ENCODE results near the gene ZBTB7A.

The ZBTB7A gene

GRCh38 chr19:4066682-4067395 is at the start of gene ZBTB7A:
Gene ZBTB7A, minus strand, starts transcription at chr19:4066899. Its CDS starts 11,667 bp downstream, at chr19:4055232.
- peak; percentile 68 for DNase-seq (ENCODE audit: low spot score)

DNA sequence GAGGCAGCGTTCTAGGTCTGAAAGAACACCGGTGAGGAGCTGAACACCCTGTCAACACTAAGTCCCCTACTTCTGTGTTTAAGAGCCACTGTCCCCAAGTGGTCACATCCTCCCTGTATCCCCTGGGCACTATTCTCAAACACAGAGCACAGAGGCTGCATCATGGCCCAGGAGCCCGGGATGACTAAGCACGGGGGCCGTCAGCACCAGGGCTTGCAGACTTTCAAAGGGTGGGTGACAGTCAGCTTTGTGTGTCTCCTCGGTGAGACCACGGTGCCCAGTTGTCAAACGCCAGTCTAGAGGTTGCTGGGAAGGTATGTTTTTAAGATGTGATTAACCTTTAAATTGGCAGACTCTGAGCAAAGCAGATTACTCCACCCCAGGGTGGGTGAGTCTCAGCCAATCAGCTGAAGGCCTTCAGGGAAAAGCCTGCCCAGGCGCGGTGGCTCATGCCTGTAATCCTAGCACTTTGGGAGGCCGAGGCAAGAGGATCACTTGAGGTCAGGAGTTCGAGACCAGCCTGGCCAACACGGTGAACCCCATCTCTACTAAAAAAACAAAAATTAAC is 49.2 kb upstream of the ZBTB7A start:
- DNase-seq (ENCODE audit: low spot score): no peak

DNA sequence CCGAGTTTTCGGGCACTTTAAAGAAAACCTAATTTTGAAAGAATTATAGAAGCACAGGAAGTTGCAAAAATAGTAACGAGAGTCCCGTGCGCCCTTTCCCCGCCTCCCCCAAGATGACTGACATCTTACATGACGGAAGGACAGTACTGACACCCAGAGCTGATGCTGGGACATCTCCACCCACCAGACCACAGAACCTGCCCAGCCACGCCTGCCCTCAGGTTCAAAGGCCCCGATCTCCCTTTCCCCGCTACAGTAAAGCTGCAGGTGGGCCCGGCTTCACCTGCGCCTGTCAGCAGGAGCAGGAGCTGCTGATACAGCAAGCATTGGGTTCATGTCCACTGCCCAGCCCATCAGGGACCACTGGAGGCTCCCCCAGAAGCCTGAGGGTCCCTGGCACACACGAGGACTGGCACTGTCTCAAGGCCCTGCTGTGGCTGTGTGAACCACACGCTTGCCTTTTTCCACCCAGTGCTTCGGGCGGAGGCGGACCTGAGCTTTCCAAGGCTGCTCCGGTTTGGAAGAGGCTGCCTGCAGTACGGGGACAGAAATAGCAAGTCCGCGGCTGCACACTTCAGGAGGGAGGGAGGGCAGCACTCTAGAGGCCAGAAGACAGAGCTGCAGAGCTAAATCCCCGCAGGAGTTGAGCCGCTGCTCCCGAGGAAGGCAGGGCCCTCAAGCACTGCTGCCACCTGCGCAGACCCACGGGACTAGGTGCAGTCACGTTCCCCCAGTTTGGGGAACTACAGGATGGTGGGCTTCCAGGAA is 48.5 kb upstream of the ZBTB7A start:
- no peak for DNase-seq (ENCODE audit: low spot score)

DNA sequence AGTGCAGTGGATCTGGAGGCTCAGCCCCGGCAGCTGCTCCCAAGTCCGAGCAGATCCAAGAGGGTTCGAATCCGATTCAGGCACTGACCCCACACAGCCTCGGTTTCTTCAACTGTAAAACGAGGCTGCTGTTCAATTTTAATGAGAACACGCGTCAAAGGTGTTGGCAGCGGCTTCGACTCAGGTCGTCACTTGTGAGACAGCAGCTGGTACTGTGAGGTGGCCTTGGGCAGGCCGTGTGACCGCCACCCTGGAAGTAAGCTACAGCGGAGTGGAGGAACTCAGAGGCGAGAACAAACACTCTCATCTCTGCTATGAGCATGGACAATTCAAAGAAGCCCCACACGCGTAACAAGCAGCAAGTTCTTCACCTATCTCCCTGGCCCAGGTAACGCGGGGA is 47.5 kb upstream of the ZBTB7A start:
- no peak for DNase-seq (ENCODE audit: low spot score)

DNA sequence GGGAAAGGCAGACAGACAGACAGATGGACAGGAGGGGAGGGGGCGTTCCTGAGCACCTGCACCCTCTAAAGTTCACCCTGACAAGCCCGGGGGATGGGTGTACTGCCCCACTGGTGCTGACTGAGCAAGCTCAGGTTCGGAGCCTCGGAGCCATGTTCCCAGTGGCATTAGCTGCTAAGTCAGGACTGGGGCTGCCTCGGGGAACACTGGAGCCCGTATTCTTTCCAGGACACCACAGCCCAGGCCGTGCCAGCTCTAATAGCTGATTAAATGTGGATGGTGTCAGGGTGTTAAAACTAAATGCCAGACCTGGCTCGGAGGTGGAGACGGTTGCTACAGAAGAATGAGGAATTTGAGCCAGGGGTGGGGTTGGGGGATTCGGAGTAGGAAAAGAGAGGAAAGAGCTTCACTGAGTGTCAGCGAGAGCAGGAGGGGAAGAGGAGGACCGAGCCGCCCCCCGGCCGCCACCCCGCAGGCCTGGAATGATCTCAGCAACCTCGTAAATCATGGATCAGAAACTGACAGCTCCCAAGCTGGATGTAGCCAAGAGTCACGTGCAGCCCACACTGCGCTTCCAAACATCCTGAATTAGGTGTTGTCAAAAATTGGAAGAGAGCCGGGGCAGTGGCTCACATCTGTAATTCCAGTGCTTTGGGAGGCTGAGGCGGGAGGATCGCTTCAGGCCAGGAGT is 46.8 kb upstream of the ZBTB7A start:
- no peak for DNase-seq (ENCODE audit: low spot score)

DNA sequence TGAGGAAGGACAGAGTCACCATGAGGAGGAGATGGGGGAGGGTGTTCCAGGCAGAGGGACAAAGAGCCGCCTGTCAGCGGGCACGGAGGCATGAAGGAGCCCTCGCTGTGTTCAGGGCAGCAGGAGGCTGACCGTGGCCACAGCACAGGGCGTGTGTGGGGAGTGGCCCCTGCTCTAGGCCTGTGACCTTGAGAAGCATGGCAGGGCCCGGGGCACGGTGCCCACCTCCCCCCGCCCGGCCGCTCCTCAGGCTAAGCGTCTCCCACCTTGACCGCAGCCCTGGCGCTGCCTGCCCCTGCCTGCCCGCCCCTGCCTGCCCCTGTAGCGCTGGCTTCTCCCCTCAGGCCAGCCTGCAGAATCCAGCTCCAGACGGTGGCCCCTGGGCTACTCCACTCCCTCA is 45.7 kb upstream of the ZBTB7A start:
- no peak for DNase-seq (ENCODE audit: low spot score)

DNA sequence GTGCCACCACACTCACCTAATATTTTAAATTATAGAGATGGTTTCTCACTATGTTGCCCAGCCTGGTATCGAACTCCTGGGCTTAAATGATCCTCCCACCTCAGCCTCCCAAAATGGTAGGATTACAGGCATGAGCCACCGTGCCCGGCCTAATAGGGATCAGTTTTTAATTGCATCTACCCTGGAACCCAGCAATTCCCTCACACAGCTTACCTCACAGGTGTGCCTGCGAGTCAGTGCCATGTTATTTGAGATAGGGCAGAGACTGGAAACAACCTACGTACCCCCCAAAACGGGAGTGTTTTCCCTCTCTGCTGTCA is 42.9 kb upstream of the ZBTB7A start:
- no peak for DNase-seq (ENCODE audit: low spot score)

DNA sequence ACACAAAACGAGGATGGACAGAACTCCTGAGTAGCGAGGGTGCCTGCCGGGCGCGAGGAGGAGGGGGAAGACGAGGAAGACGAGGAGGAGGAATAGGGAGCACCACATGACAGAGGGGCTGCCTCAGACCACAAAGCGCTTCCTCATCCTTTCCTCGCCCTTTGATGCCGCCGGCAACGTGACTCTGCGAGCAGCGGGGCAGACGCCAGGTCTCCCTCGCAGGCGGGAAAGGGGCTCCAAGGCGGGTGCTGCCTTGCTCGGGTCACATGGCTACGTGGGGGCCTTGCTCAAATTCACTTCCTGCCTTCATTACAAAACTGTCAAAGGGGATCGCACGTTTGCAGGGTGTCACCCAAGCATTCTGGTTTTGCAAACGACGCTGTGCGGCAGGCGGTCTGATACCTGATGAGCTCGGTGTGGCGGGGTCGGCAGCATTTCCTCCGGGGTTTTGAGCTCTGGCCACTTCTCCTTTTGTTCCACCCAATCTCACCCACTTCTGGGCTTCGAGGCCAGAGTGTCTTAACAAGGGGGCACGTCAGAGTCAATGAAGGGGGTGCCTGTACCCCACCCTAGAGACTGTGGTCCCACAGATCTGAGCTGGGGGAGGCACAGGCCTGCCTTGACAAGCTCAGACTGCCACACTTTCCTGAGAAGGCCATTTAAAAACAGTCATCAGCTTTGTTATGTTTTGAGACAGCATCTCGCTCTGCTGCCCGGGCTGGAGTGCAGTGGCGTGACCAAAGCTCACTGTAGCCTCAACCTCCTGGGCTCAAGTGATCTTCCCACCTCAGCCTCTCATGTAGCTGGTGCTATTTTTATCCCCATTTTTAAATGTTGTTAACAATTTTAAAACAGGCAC is 42.3 kb upstream of the ZBTB7A start:
- no peak for DNase-seq (ENCODE audit: low spot score)

DNA sequence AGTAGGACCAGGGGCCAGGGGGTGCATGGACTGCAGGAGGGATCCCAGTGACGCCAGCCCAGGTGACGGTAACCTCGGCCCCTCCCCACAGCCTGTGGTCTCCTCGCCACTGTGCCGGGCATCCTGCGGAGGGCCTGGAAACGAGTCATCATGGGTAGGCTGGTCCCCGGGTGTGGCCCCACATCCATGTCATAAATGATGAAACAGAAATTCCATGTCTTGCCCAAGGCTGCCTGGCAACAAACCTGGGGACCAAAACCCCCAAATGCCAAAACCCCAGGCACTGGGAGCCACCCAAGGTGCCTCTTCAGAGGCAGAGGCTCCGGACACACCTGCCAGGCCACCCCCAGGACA is 36.4 kb upstream of the ZBTB7A start:
- no peak for DNase-seq (ENCODE audit: low spot score)

DNA sequence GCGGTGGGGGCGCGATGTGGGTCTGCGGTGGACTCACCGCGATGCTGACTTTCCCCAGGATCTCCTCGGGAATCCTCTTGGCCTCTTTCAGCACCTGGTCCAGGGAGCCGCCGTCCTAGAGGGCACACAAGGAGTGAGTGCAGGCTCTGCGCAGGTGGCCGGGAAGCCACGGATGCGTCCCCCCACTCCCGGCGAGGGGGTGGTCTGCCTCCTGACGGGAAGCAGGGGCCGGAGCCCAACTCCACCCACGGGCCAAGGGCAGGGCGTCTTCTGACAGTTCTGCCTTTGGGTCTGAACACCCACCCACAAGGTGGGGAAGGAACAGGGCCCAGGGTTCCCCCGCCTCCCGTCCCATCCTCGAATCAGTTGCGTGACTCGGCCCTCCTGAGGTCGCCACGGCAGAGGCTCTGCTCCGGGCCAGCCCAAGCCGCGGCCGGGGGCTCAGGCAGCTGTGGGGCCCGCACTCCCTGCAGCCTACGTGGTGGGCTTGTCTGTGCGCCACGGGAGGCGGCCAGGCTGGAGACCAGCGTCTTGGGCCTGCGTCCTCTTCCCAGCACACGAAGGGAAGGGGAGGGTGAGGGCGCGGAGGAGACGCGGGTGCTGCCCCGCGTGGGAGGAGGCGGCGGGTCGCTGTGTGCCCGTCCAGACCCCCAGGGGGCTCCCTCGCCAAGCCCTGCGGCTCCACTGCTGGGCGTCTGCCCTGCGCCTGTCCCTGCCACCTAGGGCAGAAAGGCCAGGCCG is 35.8 kb upstream of the ZBTB7A start:
- DNase-seq (ENCODE audit: low spot score): no peak

DNA sequence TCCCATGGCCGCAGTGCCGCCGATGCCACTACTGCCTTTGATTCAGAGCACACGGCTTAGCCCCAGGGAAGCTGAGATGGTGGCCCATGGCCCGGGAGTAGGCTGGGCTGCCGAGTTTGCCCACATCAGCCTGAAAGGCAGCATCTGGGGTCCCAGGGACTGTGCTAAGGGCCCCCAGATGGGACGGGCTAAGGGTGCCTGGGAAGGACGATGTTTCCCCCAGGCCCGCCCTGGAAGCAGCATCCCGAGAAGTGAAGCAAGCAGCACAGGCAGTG is 34.7 kb upstream of the ZBTB7A start:
- no peak for DNase-seq (ENCODE audit: low spot score)

DNA sequence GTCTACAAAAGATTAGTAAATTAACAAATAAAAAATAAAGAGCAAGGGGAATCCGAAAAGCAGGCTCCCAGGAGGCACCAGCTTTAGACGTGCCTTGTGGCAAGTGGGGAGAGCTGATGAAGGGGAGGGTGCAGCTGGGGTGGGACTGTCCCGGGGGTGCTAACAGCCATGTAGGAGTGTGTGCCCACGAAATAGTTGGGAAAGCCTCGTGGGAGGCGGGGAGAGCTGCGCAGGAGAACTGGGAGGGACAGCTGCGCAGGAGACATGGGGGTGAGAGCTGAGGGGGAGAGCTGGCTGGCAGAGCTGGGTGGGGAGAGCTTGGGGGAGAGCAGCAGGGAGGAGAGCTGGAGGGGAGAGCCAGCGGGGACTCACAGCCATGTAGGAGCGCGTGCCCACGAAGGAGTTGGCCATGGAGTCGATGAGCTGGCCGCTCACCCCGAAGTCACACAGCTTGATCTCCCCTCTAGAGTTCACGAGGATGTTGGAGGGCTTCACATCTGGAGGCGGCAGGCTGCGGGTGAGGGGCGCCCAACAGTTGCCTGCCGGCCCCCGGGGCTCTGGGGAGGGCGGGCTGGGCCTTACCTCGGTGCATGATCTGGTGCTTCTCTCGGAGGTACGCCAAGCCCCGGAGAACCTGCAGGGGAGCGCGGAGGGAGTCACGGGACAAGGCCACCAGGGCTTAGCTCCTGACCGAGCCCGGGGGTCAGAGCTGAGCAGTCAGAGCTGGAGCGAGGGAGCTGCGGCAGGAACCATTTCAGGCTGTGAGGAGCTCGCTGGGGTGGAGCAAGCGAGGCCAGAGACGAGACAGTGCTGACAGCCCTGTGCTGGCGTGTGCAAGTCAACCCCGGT is 34.2 kb upstream of the ZBTB7A start:
- DNase-seq (ENCODE audit: low spot score): no peak

DNA sequence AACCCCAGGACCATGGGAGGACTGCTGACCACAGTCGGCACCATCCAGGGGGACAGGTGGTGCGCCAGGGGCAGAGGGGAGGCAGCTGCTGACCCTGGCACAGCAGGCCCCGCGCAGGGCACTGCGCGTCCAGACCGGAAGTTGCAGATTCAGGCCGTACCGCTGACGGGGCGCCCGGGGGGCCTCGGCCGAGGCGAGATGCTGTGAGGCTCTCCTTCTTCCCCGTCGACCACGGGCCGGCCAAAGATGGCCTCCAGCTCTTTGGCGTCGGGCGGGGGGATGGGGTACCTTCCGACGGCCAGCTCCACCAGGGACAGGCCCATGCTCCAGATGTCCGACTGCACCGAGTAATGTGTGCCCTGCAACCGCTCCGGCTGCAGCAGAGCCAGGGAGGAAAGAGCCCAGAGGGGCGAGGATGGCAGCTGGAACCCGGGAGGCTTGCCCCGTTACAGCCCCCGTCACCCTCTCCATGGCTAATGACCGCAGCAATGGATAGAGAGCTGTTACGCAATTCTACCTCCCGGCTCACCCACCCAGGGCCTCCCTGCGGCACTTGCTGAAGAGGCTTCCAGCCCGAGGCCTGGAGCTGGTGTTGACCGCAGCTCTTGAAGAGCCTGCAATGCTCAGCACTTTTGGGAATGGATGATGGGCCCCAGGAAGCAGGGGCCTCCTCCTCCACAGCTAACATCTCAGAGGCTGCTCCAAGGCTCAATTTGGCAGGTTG is 32.5 kb upstream of the ZBTB7A start:
- DNase-seq (ENCODE audit: low spot score): no peak

GRCh38 chr19:4098493-4098892 is 31.8 kb upstream of the ZBTB7A start:
- no peak for DNase-seq (ENCODE audit: low spot score)

- DNase-seq (ENCODE audit: low spot score): no peak
Observed at GRCh38 chr19:4097501-4097900, 30.8 kb upstream of the ZBTB7A start.

GRCh38 chr19:4096049-4096892 is 29.6 kb upstream of the ZBTB7A start:
- DNase-seq (ENCODE audit: low spot score): no peak

DNA sequence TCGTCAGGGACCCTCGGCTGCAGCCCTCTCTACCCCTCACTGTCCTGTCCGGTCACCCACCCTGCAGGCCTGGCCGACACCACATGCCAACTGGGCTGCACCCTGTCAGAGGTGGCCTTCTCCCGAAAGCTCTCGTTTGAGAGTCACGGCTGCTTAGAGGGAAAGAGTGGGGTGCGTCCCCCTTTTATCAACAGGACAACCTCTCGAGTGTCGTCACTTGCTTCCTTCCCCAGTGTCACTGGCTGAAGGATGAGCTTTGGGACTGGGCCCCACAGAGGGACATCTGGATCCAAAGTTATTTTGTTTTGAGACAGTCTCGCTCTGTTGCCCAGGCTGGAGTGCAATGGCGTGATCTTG is 28.8 kb upstream of the ZBTB7A start:
- no peak for DNase-seq (ENCODE audit: low spot score)

GRCh38 chr19:4094761-4095487 is 28.2 kb upstream of the ZBTB7A start:
- DNase-seq (ENCODE audit: low spot score): no peak
